ENCODE results near the gene GLYATL2. TPM values are rescaled to one million over a fixed set of nuclear protein-coding genes. Genes with fewer than 3 reads are reported as not detected.

GLYATL2 gene
- total RNA-seq, 1 donor from 2014 or later = 0.60 TPM

DNA sequence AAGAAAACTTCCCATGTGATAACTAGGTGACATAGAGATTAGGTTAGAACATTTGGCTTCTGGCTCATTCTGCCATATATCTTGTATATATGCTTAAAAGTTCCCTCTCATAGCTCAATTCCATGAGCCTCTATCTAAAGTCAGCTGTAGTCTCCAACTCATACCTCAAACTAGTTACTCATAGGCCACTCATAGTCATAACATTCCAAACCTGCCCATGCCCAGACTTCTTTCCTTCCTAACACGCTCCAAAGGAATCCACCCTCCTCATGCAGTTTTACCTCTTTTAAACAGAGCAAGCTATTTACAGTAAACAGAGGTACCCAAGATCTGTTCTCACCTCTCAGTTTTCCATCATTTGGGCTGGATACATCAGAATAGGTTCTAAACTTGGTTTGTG lies 39.4 kb downstream of the GLYATL2 start:
- TF ChIP-seq, protein P1, sequence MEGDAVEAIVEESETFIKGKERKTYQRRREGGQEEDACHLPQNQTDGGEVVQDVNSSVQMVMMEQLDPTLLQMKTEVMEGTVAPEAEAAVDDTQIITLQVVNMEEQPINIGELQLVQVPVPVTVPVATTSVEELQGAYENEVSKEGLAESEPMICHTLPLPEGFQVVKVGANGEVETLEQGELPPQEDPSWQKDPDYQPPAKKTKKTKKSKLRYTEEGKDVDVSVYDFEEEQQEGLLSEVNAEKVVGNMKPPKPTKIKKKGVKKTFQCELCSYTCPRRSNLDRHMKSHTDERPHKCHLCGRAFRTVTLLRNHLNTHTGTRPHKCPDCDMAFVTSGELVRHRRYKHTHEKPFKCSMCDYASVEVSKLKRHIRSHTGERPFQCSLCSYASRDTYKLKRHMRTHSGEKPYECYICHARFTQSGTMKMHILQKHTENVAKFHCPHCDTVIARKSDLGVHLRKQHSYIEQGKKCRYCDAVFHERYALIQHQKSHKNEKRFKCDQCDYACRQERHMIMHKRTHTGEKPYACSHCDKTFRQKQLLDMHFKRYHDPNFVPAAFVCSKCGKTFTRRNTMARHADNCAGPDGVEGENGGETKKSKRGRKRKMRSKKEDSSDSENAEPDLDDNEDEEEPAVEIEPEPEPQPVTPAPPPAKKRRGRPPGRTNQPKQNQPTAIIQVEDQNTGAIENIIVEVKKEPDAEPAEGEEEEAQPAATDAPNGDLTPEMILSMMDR (IDR thresholded peaks at IDR 0.05; ENCODE audit: unreplicated experiment) = no peak

DNA sequence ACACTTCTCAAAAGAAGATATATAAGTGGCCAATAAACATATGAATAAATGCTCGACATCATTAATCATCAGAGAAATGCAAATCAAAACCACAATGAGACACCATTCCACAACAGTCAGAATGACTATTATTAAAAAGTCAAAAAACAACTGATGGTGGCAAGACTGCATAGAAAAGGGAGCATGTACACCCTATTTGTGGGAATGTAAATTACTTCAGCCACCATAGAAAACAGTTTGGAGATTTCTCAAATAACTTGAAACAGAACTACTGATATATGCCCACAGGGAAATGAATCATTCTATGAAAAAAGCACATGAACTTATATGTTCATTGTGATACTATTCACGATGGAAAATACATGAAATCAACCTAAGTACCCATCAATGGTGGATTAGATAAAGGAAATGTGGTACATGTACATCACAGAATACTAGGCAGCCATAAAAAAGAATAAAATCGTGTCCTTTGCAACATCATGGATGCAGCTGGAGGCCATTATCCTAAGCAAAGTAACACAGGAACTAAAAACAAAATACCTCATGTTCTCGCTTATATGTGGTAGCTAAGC lies 42.4 kb downstream of the GLYATL2 start:
- DNase-seq (ENCODE audit: low spot score, unreplicated experiment) = no peak
- H3K4me1 Mint-ChIP-seq (ENCODE audit: low read depth) = no peaks in the 10 kb centered on the region
- no peak overlapping the region for H3K4me3 Mint-ChIP-seq (ENCODE audit: low read depth)
- H3K36me3 Mint-ChIP-seq (ENCODE audit: insufficient read depth) = no peaks in the 10 kb centered on the region
- TF ChIP-seq, protein P1 (IDR thresholded peaks at IDR 0.05; ENCODE audit: unreplicated experiment) = no peak
- H3K9me3 Mint-ChIP-seq (ENCODE audit: low read depth) = peaks cover 40% of the 10 kb centered on the region
- no peaks in the 10 kb centered on the region for H3K27me3 Mint-ChIP-seq
- no peak overlapping the region for H3K27ac Mint-ChIP-seq

More for the DNA sequence above, 39.4 kb downstream of the GLYATL2 start:
- H3K27me3 Mint-ChIP-seq = no peaks in the 10 kb centered on the region
- no peaks in the 10 kb centered on the region for H3K4me1 Mint-ChIP-seq (ENCODE audit: low read depth)
- H3K27ac Mint-ChIP-seq = no peak overlapping the region
- DNase-seq (ENCODE audit: low spot score, unreplicated experiment) = no peak
- H3K9me3 Mint-ChIP-seq (ENCODE audit: low read depth) = peaks cover 43% of the 10 kb centered on the region
- no peaks in the 10 kb centered on the region for H3K36me3 Mint-ChIP-seq (ENCODE audit: insufficient read depth)
- no peak overlapping the region for H3K4me3 Mint-ChIP-seq (ENCODE audit: low read depth)

DNA sequence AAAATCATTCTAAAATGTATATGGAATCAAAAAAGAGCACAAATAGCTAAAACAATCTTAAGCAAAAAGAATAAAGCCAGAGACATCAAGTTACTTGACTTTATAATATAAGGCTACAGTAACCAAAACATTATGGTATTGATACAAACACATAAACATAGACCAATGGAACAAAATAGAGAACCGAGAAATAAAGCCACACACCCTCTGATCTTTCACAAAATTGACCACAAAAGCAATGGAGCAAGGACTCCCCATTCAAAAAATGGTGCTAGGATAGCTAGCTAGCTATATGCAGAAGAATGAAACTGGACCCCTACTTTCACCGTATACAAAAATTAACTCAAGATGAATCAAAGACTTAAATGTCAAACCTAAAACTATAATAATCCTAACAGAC lies 43.2 kb downstream of the GLYATL2 start:
- no peaks in the 10 kb centered on the region for H3K36me3 Mint-ChIP-seq (ENCODE audit: insufficient read depth)
- no peak overlapping the region for H3K4me3 Mint-ChIP-seq (ENCODE audit: low read depth)
- TF ChIP-seq, protein P1 (IDR thresholded peaks at IDR 0.05; ENCODE audit: unreplicated experiment) = no peak
- peaks cover 38% of the 10 kb centered on the region for H3K9me3 Mint-ChIP-seq (ENCODE audit: low read depth)
- H3K4me1 Mint-ChIP-seq (ENCODE audit: low read depth) = no peaks in the 10 kb centered on the region
- no peaks in the 10 kb centered on the region for H3K27me3 Mint-ChIP-seq
- H3K27ac Mint-ChIP-seq = no peak overlapping the region
- no peak for DNase-seq (ENCODE audit: low spot score, unreplicated experiment)

DNA sequence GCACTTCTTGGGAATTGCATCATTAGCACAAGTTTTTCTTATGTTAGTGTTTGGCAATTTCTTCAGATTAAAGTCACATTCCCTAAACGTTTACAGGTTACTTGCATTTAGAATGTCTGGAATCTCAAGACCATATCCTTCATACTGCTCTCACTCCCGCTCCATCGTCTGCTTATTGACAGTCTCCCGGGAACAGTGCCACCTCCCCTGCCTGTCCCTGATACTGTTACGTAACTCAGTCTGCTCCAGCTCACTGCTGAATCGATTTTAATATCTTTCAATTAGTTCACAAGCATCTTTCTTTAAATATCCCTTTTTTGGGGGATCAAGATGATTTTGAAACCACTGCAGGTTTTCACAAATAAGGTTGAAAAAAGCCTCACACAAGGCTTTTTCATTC lies 48.2 kb downstream of the GLYATL2 start:
- TF ChIP-seq, protein P1 (IDR thresholded peaks at IDR 0.05; ENCODE audit: unreplicated experiment) = no peak
- peaks cover 33% of the 10 kb centered on the region for H3K9me3 Mint-ChIP-seq (ENCODE audit: low read depth)
- no peak overlapping the region for H3K4me3 Mint-ChIP-seq (ENCODE audit: low read depth)
- peaks cover under 1% of the 10 kb centered on the region for H3K36me3 Mint-ChIP-seq (ENCODE audit: insufficient read depth)
- H3K4me1 Mint-ChIP-seq (ENCODE audit: low read depth) = no peaks in the 10 kb centered on the region
- H3K27ac Mint-ChIP-seq = no peak overlapping the region
- no peaks in the 10 kb centered on the region for H3K27me3 Mint-ChIP-seq
- no peak for DNase-seq (ENCODE audit: low spot score, unreplicated experiment)

DNA sequence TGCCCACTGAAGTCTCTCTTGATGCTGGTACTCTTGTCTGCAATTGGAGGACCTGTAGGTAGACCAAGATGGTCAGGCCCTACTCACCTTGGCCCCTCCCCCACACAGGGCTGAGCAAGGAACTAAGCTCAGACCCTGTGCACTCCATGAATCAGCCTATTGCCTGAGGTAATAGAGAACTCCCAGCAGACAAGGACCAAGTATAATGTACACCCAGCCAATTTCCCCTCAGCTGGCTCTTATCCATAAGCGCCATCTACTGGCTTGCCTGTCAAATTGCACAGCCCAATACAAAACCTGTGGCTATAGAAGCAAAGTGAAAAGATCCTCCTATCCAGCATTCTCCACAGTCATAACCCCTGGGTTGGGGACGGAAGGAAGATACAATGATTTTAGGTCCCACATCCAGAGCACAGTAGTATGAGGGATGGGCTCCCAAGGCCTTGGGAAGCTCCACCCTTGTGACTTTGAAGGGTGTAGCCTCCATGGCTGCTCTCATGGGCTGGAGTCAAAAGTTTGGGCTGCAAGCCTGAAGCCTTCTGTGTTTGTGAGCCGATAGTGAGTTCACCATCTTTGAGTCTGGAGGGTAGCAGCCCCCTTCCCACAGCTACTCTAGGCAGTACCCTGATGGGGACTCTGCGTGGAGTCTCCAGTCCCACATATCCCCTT lies 56.0 kb downstream of the GLYATL2 start:
- Mint-ChIP-seq H3K9me3 (ENCODE audit: low read depth) (peaks cover 31% of the 10 kb centered on the region), H3K36me3 (ENCODE audit: insufficient read depth) (peaks cover 2% of the 10 kb centered on the region), H3K27me3 (no peaks in the 10 kb centered on the region), H3K4me3 (ENCODE audit: low read depth) (no peak overlapping the region), H3K4me1 (ENCODE audit: low read depth) (peaks cover 7% of the 10 kb centered on the region), H3K27ac (no peak overlapping the region)
- TF ChIP-seq, protein P1 (IDR thresholded peaks at IDR 0.05; ENCODE audit: unreplicated experiment) = peak; percentile 63
- no peak for DNase-seq (ENCODE audit: low spot score, unreplicated experiment)
